ENCODE results near the gene RRAGC. TPM values are rescaled to one million over a fixed set of nuclear protein-coding genes. Genes with fewer than 3 reads are reported as not detected.
A peak's percentile ranks its signal among the peaks of the same experiment; 100 is the strongest.

RRAGC gene
- total and polyA plus RNA-seq, 9 of the 15 experiments (the other 6 are each of a cell fraction or from before 2014, with no cell fraction given), result 3.9 to 16.9 (median 10.9) TPM

GRCh38 chr1:38815903-38816627, 43.5 kb downstream of the RRAGC start (continued):
- no peak for TF ChIP-seq ZNF239 (CRISPR knock-in tag; IDR thresholded peaks at IDR 0.05)
- TF ChIP-seq NFRKB (IDR thresholded peaks at IDR 0.05; ENCODE audit: low read depth), result no peak
- 0 out of 2 replicates have a peak, but pooled peaks have one; percentile 29 for TF ChIP-seq KDM2B (CRISPR knock-in tag; IDR thresholded peaks at IDR 0.05)
- no peak for TF ChIP-seq BMI1 (IDR thresholded peaks at IDR 0.05; ENCODE audit: low read length)
- TF ChIP-seq MYC (IDR thresholded peaks at IDR 0.05; ENCODE audit: low read depth, low read length), result peak; percentile 90; the same call in 1 of the 2 replicates
- no peak for TF ChIP-seq MYC (CRISPR knock-in tag; IDR thresholded peaks at IDR 0.05; ENCODE audit: borderline replicate concordance, low read depth)
- TF ChIP-seq HDGF (IDR thresholded peaks at IDR 0.05), result no peak
- TF ChIP-seq HLTF (IDR thresholded peaks at IDR 0.05), result peak; percentile 92; the same call in 1 of the 2 replicates
- TF ChIP-seq ZNF280B (CRISPR knock-in tag; IDR thresholded peaks at IDR 0.05), result no peak
- no peak for TF ChIP-seq RBM15 (IDR thresholded peaks at IDR 0.05; ENCODE audit: insufficient read depth, low read length)
- peak; percentile 55; the same call in 1 of the 2 replicates for TF ChIP-seq SP1 (CRISPR knock-in tag; IDR thresholded peaks at IDR 0.05)
- no peak for TF ChIP-seq ZNF76 (CRISPR knock-in tag; IDR thresholded peaks at IDR 0.05; ENCODE audit: borderline replicate concordance)
- TF ChIP-seq CAMTA2 (CRISPR knock-in tag; conservative IDR thresholded peaks at IDR 0.05), result no peak
- TF ChIP-seq, protein P1, sequence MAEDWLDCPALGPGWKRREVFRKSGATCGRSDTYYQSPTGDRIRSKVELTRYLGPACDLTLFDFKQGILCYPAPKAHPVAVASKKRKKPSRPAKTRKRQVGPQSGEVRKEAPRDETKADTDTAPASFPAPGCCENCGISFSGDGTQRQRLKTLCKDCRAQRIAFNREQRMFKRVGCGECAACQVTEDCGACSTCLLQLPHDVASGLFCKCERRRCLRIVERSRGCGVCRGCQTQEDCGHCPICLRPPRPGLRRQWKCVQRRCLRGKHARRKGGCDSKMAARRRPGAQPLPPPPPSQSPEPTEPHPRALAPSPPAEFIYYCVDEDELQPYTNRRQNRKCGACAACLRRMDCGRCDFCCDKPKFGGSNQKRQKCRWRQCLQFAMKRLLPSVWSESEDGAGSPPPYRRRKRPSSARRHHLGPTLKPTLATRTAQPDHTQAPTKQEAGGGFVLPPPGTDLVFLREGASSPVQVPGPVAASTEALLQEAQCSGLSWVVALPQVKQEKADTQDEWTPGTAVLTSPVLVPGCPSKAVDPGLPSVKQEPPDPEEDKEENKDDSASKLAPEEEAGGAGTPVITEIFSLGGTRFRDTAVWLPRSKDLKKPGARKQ (CRISPR knock-in tag; IDR thresholded peaks at IDR 0.05), result no peak
- TF ChIP-seq ZBTB8A (IDR thresholded peaks at IDR 0.05; ENCODE audit: partially characterized antibody), result no peak
- TF ChIP-seq KLF16 (IDR thresholded peaks at IDR 0.05), result peak; percentile 98
- TF ChIP-seq HMG20A (CRISPR knock-in tag; conservative IDR thresholded peaks at IDR 0.05), result no peak
- TF ChIP-seq STAT5A (IDR thresholded peaks at IDR 0.05; ENCODE audit: borderline replicate concordance, low read length), result peak; percentile 84
- TF ChIP-seq XRCC5 (IDR thresholded peaks at IDR 0.05; ENCODE audit: low read depth, low read length), result peak; percentile 96
- TF ChIP-seq, protein P2, sequence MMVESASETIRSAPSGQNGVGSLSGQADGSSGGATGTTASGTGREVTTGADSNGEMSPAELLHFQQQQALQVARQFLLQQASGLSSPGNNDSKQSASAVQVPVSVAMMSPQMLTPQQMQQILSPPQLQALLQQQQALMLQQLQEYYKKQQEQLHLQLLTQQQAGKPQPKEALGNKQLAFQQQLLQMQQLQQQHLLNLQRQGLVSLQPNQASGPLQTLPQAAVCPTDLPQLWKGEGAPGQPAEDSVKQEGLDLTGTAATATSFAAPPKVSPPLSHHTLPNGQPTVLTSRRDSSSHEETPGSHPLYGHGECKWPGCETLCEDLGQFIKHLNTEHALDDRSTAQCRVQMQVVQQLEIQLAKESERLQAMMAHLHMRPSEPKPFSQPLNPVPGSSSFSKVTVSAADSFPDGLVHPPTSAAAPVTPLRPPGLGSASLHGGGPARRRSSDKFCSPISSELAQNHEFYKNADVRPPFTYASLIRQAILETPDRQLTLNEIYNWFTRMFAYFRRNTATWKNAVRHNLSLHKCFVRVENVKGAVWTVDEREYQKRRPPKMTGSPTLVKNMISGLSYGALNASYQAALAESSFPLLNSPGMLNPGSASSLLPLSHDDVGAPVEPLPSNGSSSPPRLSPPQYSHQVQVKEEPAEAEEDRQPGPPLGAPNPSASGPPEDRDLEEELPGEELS (CRISPR knock-in tag; IDR thresholded peaks at IDR 0.05; ENCODE audit: borderline replicate concordance), result peak; percentile 80; the same call in 1 of the 2 replicates
- TF ChIP-seq HCFC1 (IDR thresholded peaks at IDR 0.05; ENCODE audit: low read depth, low read length), result peak; percentile 52
